HepG2 (cell line): Measurements from ENCODE around the gene OPRM1. TPM values are rescaled to one million over a fixed set of nuclear protein-coding genes. Genes with fewer than 3 reads are reported as not detected.

Experiments used
- ATAC-seq: fragments of 200-7000 bp; cut with Tn5 transposase; 3 replicates; pipeline ENCODE4 v1.9.1; 2020; ENCODE audit warnings: mild to moderate bottlenecking, moderate library complexity
- BruUV-seq: library from RNA; stranded (reverse); fragments of 400-500 nt; replicated peaks from 2 replicates; lab custom pipeline; 2021; lab: Mats Ljungman, UMichigan
- CTCF ChIA-PET: fragments of 300-600 bp; formaldehyde crosslinking; extraction: SDS; loops from one replicate; lab custom pipeline; 2021; ENCODE audit warnings: low total read pairs, inconsistent platforms, low intra/inter-chr PET ratio; lab: Yijun Ruan, JAX
- POLR2A ChIA-PET: fragments of 350-600 bp; sonication (Branson Sonifier 250); formaldehyde crosslinking; loops from one replicate; lab custom pipeline; 2020; ENCODE audit warnings: antibody characterized with exemption, inconsistent platforms; lab: Yijun Ruan, JAX
- DNase-seq: peaks from one replicate; pipeline ENCODE4 v3.0.0-alpha.2; 2015; ENCODE audit warnings: low spot score
- FAIRE-seq: peaks from 3 replicates; lab custom pipeline; 2011; peaks lifted over from hg19 to GRCh38; lab: Jason Lieb, UNC
- H2AFZ ChIP-seq: one replicate; pipeline ENCODE4 v1.6.1; 2011; ENCODE audit warnings: low read length, inconsistent platforms
- H3K27ac ChIP-seq: fragments of 300-600 bp; 3 replicates; pipeline ENCODE4 v1.8.0; 2011; ENCODE audit warnings: mixed run types, mild to moderate bottlenecking, mixed read lengths, low read length, inconsistent platforms; ENCODE audit not compliant: insufficient read depth; ENCODE audit errors: extremely low read length
- H3K27me3 ChIP-seq, 2 experiments: fragments of 200-600 bp in 1 of 2; 2 replicates in 1 of 2; 3 replicates in 1 of 2; pipeline versions ENCODE4 v1.6.0 to v1.8.0; 2011; ENCODE audit warnings: low read length in 2 of 2, mild to moderate bottlenecking in 2 of 2, moderate library complexity in 2 of 2, inconsistent platforms in 1 of 2; ENCODE audit not compliant: insufficient read depth in 2 of 2, control insufficient read depth in 1 of 2
- H3K36me3 ChIP-seq, 2 experiments: fragments of 200-600 bp in 1 of 2; replicated peaks in 1 of 2; 2 replicates in 1 of 2; 3 replicates in 1 of 2; pipeline versions ENCODE4 v1.5.1 to v1.8.0; 2011; ENCODE audit warnings: low read length in 2 of 2, inconsistent platforms in 1 of 2; ENCODE audit not compliant: insufficient read depth in 2 of 2, control insufficient read depth in 1 of 2
- H3K4me1 ChIP-seq: 2 replicates; pipeline ENCODE4 v1.5.1; 2012; ENCODE audit warnings: low read length, inconsistent platforms; ENCODE audit not compliant: insufficient read depth
- H3K4me2 ChIP-seq: 2 replicates; pipeline ENCODE4 v1.6.0; 2011; ENCODE audit warnings: low read depth, low read length, inconsistent platforms
- H3K4me3 ChIP-seq, 3 experiments: fragments of 200-600 bp in 1 of 3; sonication (generic), shearing (Covaris generic) in 1 of 3; replicated peaks in 1 of 3; 2 replicates each; pipeline ENCODE4 v1.5.1; 2011 to 2016; ENCODE audit warnings: low read length in 3 of 3, inconsistent platforms in 2 of 3, low read depth in 2 of 3, mild to moderate bottlenecking in 2 of 3, control low read depth in 1 of 3, mixed read lengths in 1 of 3; ENCODE audit not compliant: insufficient read depth in 1 of 3
- H3K79me2 ChIP-seq: one replicate; pipeline ENCODE4 v1.6.1; 2011; ENCODE audit warnings: low read length, inconsistent platforms; ENCODE audit not compliant: insufficient read depth
- H3K9ac ChIP-seq: 2 replicates; pipeline ENCODE4 v1.6.0; 2011; ENCODE audit warnings: mild to moderate bottlenecking, low read depth, low read length, inconsistent platforms; ENCODE audit not compliant: insufficient read depth
- H3K9me3 ChIP-seq: 2 replicates; pipeline ENCODE4 v1.5.1; 2012; ENCODE audit warnings: mild to moderate bottlenecking, low read length
- H4K20me1 ChIP-seq: 2 replicates; pipeline ENCODE4 v1.6.0; 2011; ENCODE audit warnings: inconsistent platforms, mild to moderate bottlenecking, low read length, moderate library complexity; ENCODE audit not compliant: insufficient read depth
- ISX ChIP-seq: sonication (generic); formaldehyde crosslinking; conservative IDR thresholded peaks from 2 replicates; pipeline ENCODE4 v1.5.0; 2020; ENCODE audit warnings: missing genetic modification reagents
- SMC3 ChIP-seq: IDR thresholded peaks from 2 replicates; pipeline ENCODE4 v1.6.1; 2011; ENCODE audit warnings: low read length, improper control_type of control experiment
- STAG1 ChIP-seq: sonication (generic); formaldehyde crosslinking; IDR thresholded peaks from 2 replicates; pipeline ENCODE4 v1.4.0; 2020; ENCODE audit warnings: missing genetic modification reagents
- ZSCAN31 ChIP-seq: sonication (generic); formaldehyde crosslinking; IDR thresholded peaks from 2 replicates; pipeline ENCODE4 v1.5.0; 2020; ENCODE audit warnings: low read depth, mild to moderate bottlenecking, missing genetic modification reagents
- WGBS: methylation state at CpG from one replicate; pipeline ENCODE4 v1.1.6; 2017; ENCODE audit warnings: low lambda C conversion rate; 5-methylcytosine and 5-hydroxymethylcytosine counted together
- in situ Hi-C: cut with HindIII; loops from 2 replicates; pipeline ENCODE4 v1.10.0; 2017; ENCODE audit warnings: low pct_unique_long_range_greater_than_20kb; ENCODE audit not compliant: extremely low pct_ligation_motif_present
- intact Hi-C: fragments of 100-400 bp; cut with micrococcal nuclease; formaldehyde crosslinking; loops from one replicate; pipeline ENCODE4 v1.10.0; 2022; ENCODE audit not compliant: unreplicated experiment
- polyA plus RNA-seq, 8 experiments: library from polyadenylated mRNA; depleted of rRNA in 3 of 8; stranded (reverse) in 7 of 8; unstranded in 1 of 8; fragments of >200 nt; fragmentation: Illumina TruSeq in 4 of 8; extraction: Trizol in 4 of 8; gene quantifications; 2 replicates each; pipeline versions ENCODE4 v1.2.1 to v1.2.3, GENCODE V29; 2011 to 2016; ENCODE audit warnings: low read depth in 4 of 8, missing spikeins in 1 of 8, mixed read lengths in 1 of 8; ENCODE audit not compliant: insufficient read depth in 1 of 8
- total RNA-seq, 5 experiments: library from RNA; depleted of rRNA; stranded (reverse); fragments of >200 nt; fragmentation: Illumina TruSeq; extraction: Trizol; gene quantifications; 2 replicates each; pipeline ENCODE4 v1.2.3, GENCODE V29; 2016; ENCODE audit warnings: low read depth in 1 of 5
- TF ChIP-seq, protein P1 (sequence below): sonication (generic); formaldehyde crosslinking; IDR thresholded peaks from 2 replicates; pipeline ENCODE4 v1.5.0; 2020; ENCODE audit warnings: mild to moderate bottlenecking, missing genetic modification reagents, moderate library complexity
- TF ChIP-seq, protein P2 (sequence below): sonication (generic); formaldehyde crosslinking; IDR thresholded peaks from 2 replicates; pipeline ENCODE4 v1.4.0; 2020; ENCODE audit warnings: missing genetic modification reagents
- TF ChIP-seq, protein P3 (sequence below), 2 experiments: sonication (generic) in 1 of 2; formaldehyde crosslinking in 1 of 2; IDR thresholded peaks; 2 replicates each; pipeline versions ENCODE4 v1.4.0 to v1.6.1; 2018 to 2020; ENCODE audit warnings: missing genetic modification reagents in 2 of 2, borderline replicate concordance in 1 of 2, low read depth in 1 of 2, mild to moderate bottlenecking in 1 of 2, missing biosample characterization in 1 of 2
- TF ChIP-seq, protein P4 (sequence below): sonication (generic); formaldehyde crosslinking; IDR thresholded peaks from 2 replicates; pipeline ENCODE4 v1.9.0; 2022; ENCODE audit warnings: missing genetic modification reagents, mild to moderate bottlenecking, borderline replicate concordance

The OPRM1 gene
- total and polyA plus RNA-seq, 2 of the 13 experiments (the other 11 are each of a cell fraction or from before 2014, with no cell fraction given): not detected

DNA sequence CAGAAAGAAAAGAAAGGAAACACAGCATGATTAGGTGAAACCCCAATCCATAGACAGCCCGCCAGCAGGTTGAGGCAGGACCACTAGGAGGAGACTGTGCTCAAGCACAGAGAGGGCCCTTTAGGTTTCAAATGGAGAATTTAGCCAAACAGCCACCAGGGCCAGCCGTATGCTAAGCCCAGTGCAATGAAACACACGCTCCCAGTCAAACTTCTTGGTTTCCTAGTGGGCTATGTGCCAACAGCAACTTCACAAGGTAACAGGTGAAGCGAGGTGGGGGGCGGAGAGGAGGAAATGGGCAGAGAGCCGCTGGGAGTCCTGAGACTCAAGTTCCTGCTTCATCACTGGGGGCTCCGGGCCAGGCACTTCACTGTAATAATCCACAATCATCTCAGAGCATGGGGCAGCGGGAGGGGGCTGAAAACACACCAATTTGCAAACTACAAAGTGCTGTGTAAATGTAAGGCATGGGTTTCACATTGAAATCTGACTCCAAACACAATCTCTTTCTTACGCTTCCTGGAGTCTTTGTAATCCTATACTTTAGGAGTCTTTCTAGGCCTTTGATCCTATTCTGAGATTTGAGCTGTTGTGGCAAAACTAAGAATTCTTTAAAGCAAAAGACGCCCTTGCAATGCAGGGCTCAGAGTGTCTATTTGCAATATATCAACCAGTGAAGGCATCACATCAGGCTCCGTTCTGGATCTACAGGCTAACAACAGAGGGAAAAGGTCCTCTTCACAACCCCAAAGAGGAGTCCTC, 117.3 kb downstream of the OPRM1 start:
- peak overlapping the region; percentile 20; the same call in 1 of the 2 replicates for H3K4me2 ChIP-seq
- WGBS: 42% methylated on average over 11 of the region's 11 CpGs

More for the DNA sequence above, 117.3 kb downstream of the OPRM1 start:
- ATAC-seq (peak; percentile 99), FAIRE-seq (no peak), DNase-seq (peak; percentile 30)
- Histone ChIP-seq H3K9ac (no peak overlapping the region), H3K27me3 (no peaks in the 10 kb centered on the region; a peak in 2 of 5 replicates), H3K79me2 (no peaks in the 10 kb centered on the region), H3K4me3 (no peak overlapping the region), H3K4me1 (no peaks in the 10 kb centered on the region), H2AFZ (no peak overlapping the region), H3K36me3 (no peaks in the 10 kb centered on the region), H4K20me1 (no peaks in the 10 kb centered on the region), H3K27ac (no peak overlapping the region), H3K9me3 (0 out of 2 replicates have a peak, but pooled peaks cover 6% of the 10 kb centered on the region)
- intact Hi-C loops (loop anchor here (1.0 to 10.0 kb wide), 2 partner anchors 188 to 214 kb away; no protein-coding TSS in a partner anchor), in situ Hi-C loops (loop anchor here (10.0 to 25.0 kb wide), 3 partner anchors 208 to 506 kb away; partner anchors contain the start of gene CNKSR3)
- BruUV-seq: no TSS peak
- CTCF ChIA-PET: interaction anchor here (3.2 kb wide), 1 partner anchor 121 kb away, joined by 25 read pairs; no protein-coding TSS in a partner anchor
- POLR2A ChIA-PET: no interaction called here
- TF ChIP-seq SMC3 (peak; percentile 54; the same call in 1 of the 2 replicates), ISX (CRISPR knock-in tag) (no peak), ZSCAN31 (CRISPR knock-in tag) (0 out of 2 replicates have a peak, but pooled peaks have one; percentile 24), STAG1 (peak; percentile 67)
- TF ChIP-seq, protein P1, sequence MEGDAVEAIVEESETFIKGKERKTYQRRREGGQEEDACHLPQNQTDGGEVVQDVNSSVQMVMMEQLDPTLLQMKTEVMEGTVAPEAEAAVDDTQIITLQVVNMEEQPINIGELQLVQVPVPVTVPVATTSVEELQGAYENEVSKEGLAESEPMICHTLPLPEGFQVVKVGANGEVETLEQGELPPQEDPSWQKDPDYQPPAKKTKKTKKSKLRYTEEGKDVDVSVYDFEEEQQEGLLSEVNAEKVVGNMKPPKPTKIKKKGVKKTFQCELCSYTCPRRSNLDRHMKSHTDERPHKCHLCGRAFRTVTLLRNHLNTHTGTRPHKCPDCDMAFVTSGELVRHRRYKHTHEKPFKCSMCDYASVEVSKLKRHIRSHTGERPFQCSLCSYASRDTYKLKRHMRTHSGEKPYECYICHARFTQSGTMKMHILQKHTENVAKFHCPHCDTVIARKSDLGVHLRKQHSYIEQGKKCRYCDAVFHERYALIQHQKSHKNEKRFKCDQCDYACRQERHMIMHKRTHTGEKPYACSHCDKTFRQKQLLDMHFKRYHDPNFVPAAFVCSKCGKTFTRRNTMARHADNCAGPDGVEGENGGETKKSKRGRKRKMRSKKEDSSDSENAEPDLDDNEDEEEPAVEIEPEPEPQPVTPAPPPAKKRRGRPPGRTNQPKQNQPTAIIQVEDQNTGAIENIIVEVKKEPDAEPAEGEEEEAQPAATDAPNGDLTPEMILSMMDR (CRISPR knock-in tag): peak; percentile 63
- TF ChIP-seq, protein P2, sequence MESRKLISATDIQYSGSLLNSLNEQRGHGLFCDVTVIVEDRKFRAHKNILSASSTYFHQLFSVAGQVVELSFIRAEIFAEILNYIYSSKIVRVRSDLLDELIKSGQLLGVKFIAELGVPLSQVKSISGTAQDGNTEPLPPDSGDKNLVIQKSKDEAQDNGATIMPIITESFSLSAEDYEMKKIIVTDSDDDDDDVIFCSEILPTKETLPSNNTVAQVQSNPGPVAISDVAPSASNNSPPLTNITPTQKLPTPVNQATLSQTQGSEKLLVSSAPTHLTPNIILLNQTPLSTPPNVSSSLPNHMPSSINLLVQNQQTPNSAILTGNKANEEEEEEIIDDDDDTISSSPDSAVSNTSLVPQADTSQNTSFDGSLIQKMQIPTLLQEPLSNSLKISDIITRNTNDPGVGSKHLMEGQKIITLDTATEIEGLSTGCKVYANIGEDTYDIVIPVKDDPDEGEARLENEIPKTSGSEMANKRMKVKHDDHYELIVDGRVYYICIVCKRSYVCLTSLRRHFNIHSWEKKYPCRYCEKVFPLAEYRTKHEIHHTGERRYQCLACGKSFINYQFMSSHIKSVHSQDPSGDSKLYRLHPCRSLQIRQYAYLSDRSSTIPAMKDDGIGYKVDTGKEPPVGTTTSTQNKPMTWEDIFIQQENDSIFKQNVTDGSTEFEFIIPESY (CRISPR knock-in tag): peak; percentile 66
- TF ChIP-seq, protein P3, sequence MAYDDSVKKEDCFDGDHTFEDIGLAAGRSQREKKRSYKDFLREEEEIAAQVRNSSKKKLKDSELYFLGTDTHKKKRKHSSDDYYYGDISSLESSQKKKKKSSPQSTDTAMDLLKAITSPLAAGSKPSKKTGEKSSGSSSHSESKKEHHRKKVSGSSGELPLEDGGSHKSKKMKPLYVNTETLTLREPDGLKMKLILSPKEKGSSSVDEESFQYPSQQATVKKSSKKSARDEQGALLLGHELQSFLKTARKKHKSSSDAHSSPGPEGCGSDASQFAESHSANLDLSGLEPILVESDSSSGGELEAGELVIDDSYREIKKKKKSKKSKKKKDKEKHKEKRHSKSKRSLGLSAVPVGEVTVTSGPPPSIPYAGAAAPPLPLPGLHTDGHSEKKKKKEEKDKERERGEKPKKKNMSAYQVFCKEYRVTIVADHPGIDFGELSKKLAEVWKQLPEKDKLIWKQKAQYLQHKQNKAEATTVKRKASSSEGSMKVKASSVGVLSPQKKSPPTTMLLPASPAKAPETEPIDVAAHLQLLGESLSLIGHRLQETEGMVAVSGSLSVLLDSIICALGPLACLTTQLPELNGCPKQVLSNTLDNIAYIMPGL (CRISPR knock-in tag; IDR thresholded peaks at IDR 0.05; ENCODE audit: borderline replicate concordance in 1 of 2, low read depth in 1 of 2): 0 out of 4 replicates have a peak, but pooled peaks of 1 of the 2 experiments have one; percentile 30
- TF ChIP-seq, protein P4, sequence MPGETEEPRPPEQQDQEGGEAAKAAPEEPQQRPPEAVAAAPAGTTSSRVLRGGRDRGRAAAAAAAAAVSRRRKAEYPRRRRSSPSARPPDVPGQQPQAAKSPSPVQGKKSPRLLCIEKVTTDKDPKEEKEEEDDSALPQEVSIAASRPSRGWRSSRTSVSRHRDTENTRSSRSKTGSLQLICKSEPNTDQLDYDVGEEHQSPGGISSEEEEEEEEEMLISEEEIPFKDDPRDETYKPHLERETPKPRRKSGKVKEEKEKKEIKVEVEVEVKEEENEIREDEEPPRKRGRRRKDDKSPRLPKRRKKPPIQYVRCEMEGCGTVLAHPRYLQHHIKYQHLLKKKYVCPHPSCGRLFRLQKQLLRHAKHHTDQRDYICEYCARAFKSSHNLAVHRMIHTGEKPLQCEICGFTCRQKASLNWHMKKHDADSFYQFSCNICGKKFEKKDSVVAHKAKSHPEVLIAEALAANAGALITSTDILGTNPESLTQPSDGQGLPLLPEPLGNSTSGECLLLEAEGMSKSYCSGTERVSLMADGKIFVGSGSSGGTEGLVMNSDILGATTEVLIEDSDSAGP (CRISPR knock-in tag): no peak
